Smooth muscle cell of the pulmonary artery (primary cell): ENCODE results near the gene TRIM40. TPM values are rescaled to one million over a fixed set of nuclear protein-coding genes. Genes with fewer than 3 reads are reported as not detected.

ENCODE experiments used
- total RNA-seq: library from RNA; depleted of rRNA; stranded (reverse); fragments of >200 nt; gene quantifications from 2 replicates; pipeline ENCODE4 v1.2.3, GENCODE V29; 2014

Gene TRIM40, protein sequence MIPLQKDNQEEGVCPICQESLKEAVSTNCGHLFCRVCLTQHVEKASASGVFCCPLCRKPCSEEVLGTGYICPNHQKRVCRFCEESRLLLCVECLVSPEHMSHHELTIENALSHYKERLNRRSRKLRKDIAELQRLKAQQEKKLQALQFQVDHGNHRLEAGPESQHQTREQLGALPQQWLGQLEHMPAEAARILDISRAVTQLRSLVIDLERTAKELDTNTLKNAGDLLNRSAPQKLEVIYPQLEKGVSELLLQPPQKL
- not detected in 2 replicates for total RNA-seq

DNA sequence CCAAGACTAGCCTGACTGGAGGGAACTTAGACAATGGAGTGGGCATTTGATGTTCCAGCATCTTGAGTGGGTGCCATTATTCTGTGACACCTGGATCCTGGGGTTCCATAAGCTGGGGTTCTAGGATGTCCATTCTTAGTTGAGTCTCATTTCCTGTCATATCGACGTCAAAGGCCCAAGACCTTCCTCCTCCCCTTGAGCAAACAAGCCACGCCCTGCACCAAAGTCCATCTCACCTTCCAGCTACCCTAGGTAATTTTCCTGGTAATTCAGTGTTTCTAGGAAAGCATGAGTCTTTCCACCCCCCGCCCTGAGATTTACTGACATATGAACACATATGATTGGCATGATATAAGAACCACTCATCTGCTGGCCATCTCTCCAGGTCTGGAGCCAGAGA lies at the start of gene TRIM40:
TSS of gene TRIM40 (plus strand) at position 384 of the 400 bp plus-strand sequence. CDS start 897 bp downstream, outside the sequence.

DNA sequence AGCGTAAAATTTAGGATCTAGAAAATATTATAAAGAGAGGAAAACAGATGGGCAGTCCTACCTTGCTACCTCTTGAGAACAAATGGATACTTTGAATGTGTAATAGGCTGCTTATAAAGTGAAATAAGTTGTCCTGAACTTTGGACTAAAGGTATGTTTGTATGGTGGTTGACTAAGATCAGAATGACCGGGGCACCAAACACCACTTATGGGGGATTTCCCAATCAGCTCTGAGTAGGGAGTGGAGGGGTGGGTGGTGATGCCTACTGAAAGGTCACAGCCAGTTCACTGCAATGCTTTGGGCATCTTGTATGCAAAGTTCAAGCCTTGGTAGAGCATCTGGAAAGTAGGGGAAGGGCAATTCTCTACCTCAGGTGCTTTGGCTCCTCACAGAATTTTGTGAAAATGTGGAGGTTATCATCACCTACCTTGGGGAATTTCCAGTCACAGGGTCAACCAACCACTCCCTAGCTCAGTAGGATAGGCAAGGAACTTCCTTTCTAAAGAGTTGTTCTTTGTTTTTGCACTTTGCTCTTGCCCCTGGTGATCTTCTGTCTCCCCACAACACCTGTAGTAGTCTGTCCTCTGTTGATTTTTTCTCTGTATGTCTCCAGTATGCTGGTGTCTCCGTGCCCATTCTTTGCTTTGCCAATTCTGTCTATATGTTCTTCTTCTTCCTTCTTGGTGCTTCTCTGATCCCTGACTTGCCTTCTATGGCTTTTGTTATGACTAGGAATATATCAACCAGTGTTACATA lies 22.8 kb upstream of the TRIM40 start, which contains the start of gene TRIM31:
TSS of gene TRIM31 (minus strand) at position 88 of the 757 bp plus-strand sequence. CDS start 285 bp downstream, outside the sequence.

DNA sequence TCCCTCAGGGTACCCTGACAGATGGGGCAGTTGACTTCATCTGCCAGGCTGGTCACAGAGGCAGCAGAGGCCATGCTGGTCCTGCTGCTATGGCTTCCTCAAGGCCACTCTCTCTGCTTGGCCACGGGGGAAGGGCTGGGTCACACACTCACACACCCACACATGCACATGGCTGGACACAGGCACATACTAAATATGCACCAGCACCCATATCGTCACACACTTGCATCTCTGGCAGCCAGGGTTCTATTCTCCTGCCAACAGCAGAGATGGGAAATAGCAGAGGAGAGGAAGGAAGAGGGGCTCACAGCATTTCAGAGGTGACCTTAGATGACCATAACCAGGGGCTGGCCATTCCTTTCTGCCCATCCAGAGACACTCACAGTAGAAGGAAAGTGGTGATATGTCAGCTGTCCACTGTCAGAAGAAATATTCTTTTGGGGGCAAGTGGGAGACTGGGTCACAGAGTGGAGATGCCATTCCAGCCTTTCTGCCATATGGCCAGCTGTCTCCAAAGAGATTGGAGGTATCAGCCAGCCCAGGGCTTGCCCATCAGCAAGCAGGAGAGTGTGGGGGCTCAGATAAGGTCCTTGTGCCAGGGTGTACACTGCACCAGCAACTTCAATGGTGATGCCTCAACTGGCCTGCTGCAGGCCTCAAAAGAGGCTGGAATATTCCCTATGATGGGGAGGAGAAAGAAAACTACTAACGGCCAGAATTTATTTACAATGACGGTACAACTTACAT lies 25.0 kb downstream of the TRIM40 start, which contains the start of gene TRIM10:
TSS of gene TRIM10 (minus strand) at position 427 of the 747 bp plus-strand sequence. CDS start at position 74, 353 bp downstream.

DNA sequence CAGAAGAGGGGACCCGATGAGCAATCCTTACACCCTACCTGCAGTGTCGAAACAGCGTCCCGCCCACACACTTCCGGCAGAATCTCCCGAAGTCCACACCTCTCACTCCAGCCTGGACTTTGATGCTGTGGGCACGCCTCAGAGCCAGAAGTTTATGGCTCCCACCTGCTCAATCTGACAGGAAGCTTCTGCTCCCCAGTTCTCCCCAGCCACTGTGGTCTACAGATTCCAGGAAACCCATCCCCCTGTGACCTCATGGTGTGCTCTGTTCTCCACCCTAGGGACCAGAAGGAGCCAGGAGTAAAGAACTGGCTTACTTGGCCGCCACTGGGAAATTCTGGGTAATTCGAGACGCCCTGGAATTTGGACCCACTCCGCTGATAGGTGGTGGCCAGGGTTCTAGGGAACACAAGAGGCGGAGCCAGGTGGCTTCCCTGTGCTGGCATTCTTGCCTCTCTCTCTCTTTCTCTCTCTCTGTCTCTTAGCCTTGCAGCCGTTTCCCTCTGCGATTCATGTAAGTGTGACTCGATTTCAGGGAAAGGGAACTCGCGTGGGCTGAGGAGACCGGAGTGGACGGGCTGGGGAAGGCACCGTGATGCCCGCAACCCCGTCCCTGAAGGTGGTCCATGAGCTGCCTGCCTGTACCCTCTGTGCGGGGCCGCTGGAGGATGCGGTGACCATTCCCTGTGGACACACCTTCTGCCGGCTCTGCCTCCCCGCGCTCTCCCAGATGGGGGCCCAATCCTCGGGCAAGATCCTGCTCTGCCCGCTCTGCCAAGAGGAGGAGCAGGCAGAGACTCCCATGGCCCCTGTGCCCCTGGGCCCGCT lies 27.4 kb downstream of the TRIM40 start, which contains the start of gene TRIM15:
TSS of gene TRIM15 (plus strand) at position 457 of the 828 bp plus-strand sequence. CDS start at position 596, 139 bp downstream.

Other genes with a start within 250 kb of the TRIM40 start
- gene HLA-A, start 193.6 kb upstream of the TRIM40 start, total RNA-seq: 456 and 579 TPM in 2 replicates
- 12.6 and 16.2 TPM in 2 replicates for gene POLR1H, start 74.9 kb upstream of the TRIM40 start, total RNA-seq
- 23.8 and 25.7 TPM in 2 replicates for gene PPP1R11, start 68.9 kb upstream of the TRIM40 start, total RNA-seq
- 0.07 TPM in 1 of 2 replicates, not detected in the other for gene RNF39, start 60.4 kb upstream of the TRIM40 start, total RNA-seq
- not detected in 2 replicates for gene TRIM31, start 23.1 kb upstream of the TRIM40 start, total RNA-seq
- not detected in 2 replicates for gene TRIM10, start 25.1 kb downstream of the TRIM40 start, total RNA-seq
- not detected in 2 replicates for gene TRIM15, start 27.4 kb downstream of the TRIM40 start, total RNA-seq
- gene TRIM26, start 77.3 kb downstream of the TRIM40 start, total RNA-seq: 18.3 and 22.1 TPM in 2 replicates
- gene TRIM39, start 190.8 kb downstream of the TRIM40 start, total RNA-seq: 12.2 and 12.8 TPM in 2 replicates
- 15.4 and 17.9 TPM in 2 replicates for gene RPP21, start 209.0 kb downstream of the TRIM40 start, total RNA-seq